GM12878 (cell line): ENCODE measurements around the gene GNPNAT1. TPM values are rescaled to one million over a fixed set of nuclear protein-coding genes. Genes with fewer than 3 reads are reported as not detected.

Experiments
- CHD4 ChIP-seq: fragments of 200-600 bp; sonication (generic); IDR thresholded peaks from 2 replicates; pipeline ENCODE4 v1.6.1; 2016; ENCODE audit warnings: mild to moderate bottlenecking
- E2F8 ChIP-seq: fragments of 450-650 bp; IDR thresholded peaks from 2 replicates; pipeline ENCODE4 v1.6.1; 2018; ENCODE audit warnings: mild to moderate bottlenecking, low read depth, moderate library complexity; ENCODE audit not compliant: partially characterized antibody
- E4F1 ChIP-seq: fragments of 450-650 bp; IDR thresholded peaks from 2 replicates; pipeline ENCODE4 v1.6.1; 2018; ENCODE audit warnings: borderline replicate concordance, mild to moderate bottlenecking; ENCODE audit not compliant: partially characterized antibody
- EED ChIP-seq: sonication (generic); IDR thresholded peaks from 2 replicates; pipeline ENCODE4 v1.6.1; 2016; ENCODE audit warnings: antibody characterized with exemption, low read depth
- FOXK2 ChIP-seq: fragments of 450-650 bp; IDR thresholded peaks from 2 replicates; pipeline ENCODE4 v1.6.1; 2017; ENCODE audit warnings: mild to moderate bottlenecking, moderate library complexity
- LARP7 ChIP-seq: fragments of 450-650 bp; IDR thresholded peaks from 2 replicates; pipeline ENCODE4 v1.6.1; 2017; ENCODE audit warnings: mild to moderate bottlenecking
- YBX1 ChIP-seq: fragments of 450-650 bp; IDR thresholded peaks from 2 replicates; pipeline ENCODE4 v1.6.1; 2016; ENCODE audit warnings: antibody characterized with exemption
- polyA plus RNA-seq, 11 experiments: library from polyadenylated mRNA; depleted of rRNA in 4 of 11; unstranded in 6 of 11; stranded (reverse) in 5 of 11; fragments of >200 nt; fragmentation: Nextera tagmentation in 4 of 11; fragmentation: Illumina TruSeq in 1 of 11; extraction: Ambion mirVana in 4 of 11; extraction: Trizol in 1 of 11; gene quantifications; 1 replicate in 1 of 11; 2 replicates in 10 of 11; pipeline versions ENCODE4 v1.2.1 to v1.2.3, GENCODE V29; 2011 to 2016; ENCODE audit warnings: inconsistent platforms in 2 of 11, missing spikeins in 2 of 11, low read depth in 1 of 11
- total RNA-seq, 4 experiments: library from RNA; depleted of rRNA in 3 of 4; stranded (reverse); fragments of >200 nt in 3 of 4; fragmentation: Illumina TruSeq in 1 of 4; extraction: Trizol in 1 of 4; gene quantifications; 2 replicates each; pipeline versions ENCODE4 v1.2.1 to v1.2.3, GENCODE V29; 2013 to 2021
- TF ChIP-seq, protein P1 (sequence below): IDR thresholded peaks from 2 replicates; pipeline ENCODE4 v1.6.1; 2011; ENCODE audit warnings: borderline replicate concordance, low read depth, mild to moderate bottlenecking, moderate library complexity, mixed read lengths, low read length; ENCODE audit not compliant: insufficient read depth; ENCODE audit errors: extremely low read length
- TF ChIP-seq, protein P2 (sequence below): fragments of 150-350 bp; IDR thresholded peaks from 2 replicates; pipeline ENCODE4 v1.6.1; 2014; ENCODE audit warnings: mild to moderate bottlenecking, low read depth, low read length

Gene GNPNAT1
- total and polyA plus RNA-seq, 10 of the 15 experiments (the other 5 are each of a cell fraction or from before 2014, with no cell fraction given), result 18.9 to 52.6 (median 28.2) TPM

GRCh38 chr14:52833891-52834290, 42.5 kb upstream of the GNPNAT1 start (continued):
- TF ChIP-seq E2F8 (no peak), EED (no peak), LARP7 (no peak), E4F1 (no peak), YBX1 (no peak), CHD4 (no peak), FOXK2 (no peak)
- TF ChIP-seq, protein P1, sequence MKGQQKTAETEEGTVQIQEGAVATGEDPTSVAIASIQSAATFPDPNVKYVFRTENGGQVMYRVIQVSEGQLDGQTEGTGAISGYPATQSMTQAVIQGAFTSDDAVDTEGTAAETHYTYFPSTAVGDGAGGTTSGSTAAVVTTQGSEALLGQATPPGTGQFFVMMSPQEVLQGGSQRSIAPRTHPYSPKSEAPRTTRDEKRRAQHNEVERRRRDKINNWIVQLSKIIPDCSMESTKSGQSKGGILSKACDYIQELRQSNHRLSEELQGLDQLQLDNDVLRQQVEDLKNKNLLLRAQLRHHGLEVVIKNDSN, result no peak
- TF ChIP-seq, protein P2, sequence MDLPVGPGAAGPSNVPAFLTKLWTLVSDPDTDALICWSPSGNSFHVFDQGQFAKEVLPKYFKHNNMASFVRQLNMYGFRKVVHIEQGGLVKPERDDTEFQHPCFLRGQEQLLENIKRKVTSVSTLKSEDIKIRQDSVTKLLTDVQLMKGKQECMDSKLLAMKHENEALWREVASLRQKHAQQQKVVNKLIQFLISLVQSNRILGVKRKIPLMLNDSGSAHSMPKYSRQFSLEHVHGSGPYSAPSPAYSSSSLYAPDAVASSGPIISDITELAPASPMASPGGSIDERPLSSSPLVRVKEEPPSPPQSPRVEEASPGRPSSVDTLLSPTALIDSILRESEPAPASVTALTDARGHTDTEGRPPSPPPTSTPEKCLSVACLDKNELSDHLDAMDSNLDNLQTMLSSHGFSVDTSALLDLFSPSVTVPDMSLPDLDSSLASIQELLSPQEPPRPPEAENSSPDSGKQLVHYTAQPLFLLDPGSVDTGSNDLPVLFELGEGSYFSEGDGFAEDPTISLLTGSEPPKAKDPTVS, result no peak
